Spleen (tissue), 7 donors: Measurements from ENCODE around the gene TEK.

Source experiments
- POLR2A ChIP-seq, 3 donors: fragments of 450-650 bp; IDR thresholded peaks; one replicate each; pipeline ENCODE4 v1.5.1; 2017; ENCODE audit warnings: antibody characterized with exemption in 3 of 3, mild to moderate bottlenecking in 1 of 3
- POLR2AphosphoS5 ChIP-seq, 3 donors: sonication (generic); formaldehyde crosslinking; IDR thresholded peaks; one replicate each; pipeline ENCODE4 v1.5.1; 2017; ENCODE audit warnings: antibody characterized with exemption in 3 of 3
- TF ChIP-seq, protein P1 (sequence below), 11 experiments: fragments of 200-600 bp in 7 of 11; fragments of 450-650 bp in 4 of 11; sonication (generic) in 4 of 11; IDR thresholded peaks in 8 of 11; conservative IDR thresholded peaks in 3 of 11; 1 replicate in 7 of 11; 2 replicates in 4 of 11; pipeline versions ENCODE4 v1.4.0 to v1.8.0; 2016 to 2021; ENCODE audit warnings: antibody characterized with exemption in 11 of 11, inconsistent platforms in 4 of 11, mild to moderate bottlenecking in 1 of 11
- donor health status: DM: no; HTN: no; CAD: no; lungs with moderate emphysema.
- donor health status: DM: no; HTN: no; CAD: no.
- donor health status: DM: no; HTN: no; CAD: no.

DNA sequence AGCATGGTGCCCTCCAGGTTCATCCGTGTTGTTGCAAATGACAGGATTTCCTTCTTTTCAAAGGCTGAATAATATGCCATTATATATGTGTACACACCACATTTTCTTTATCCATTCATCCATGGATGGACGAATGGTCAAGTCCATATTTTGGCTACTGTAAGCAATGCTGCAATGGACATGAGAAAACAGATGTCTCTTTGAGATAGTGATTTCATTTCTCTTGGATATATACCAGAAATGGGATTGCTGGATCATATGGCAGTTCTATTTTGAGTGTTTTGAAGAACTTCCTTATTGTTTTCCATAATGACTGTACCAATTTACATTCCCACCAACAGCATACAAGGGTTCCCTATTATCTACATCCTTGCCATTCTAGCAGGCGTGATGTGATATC is 67.9 kb downstream of the TEK start:
- TF ChIP-seq, protein P1, sequence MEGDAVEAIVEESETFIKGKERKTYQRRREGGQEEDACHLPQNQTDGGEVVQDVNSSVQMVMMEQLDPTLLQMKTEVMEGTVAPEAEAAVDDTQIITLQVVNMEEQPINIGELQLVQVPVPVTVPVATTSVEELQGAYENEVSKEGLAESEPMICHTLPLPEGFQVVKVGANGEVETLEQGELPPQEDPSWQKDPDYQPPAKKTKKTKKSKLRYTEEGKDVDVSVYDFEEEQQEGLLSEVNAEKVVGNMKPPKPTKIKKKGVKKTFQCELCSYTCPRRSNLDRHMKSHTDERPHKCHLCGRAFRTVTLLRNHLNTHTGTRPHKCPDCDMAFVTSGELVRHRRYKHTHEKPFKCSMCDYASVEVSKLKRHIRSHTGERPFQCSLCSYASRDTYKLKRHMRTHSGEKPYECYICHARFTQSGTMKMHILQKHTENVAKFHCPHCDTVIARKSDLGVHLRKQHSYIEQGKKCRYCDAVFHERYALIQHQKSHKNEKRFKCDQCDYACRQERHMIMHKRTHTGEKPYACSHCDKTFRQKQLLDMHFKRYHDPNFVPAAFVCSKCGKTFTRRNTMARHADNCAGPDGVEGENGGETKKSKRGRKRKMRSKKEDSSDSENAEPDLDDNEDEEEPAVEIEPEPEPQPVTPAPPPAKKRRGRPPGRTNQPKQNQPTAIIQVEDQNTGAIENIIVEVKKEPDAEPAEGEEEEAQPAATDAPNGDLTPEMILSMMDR (IDR thresholded peaks at IDR 0.05 in 8 of 11, conservative IDR thresholded peaks at IDR 0.05 in 3 of 11) = no peak
- TF ChIP-seq POLR2A (IDR thresholded peaks at IDR 0.05) = no peak
- no peak for TF ChIP-seq POLR2AphosphoS5 (IDR thresholded peaks at IDR 0.05)
